ENCODE results near the gene PCCA. TPM values are rescaled to one million over a fixed set of nuclear protein-coding genes. Genes with fewer than 3 reads are reported as not detected.

The PCCA gene
- total and polyA plus RNA-seq, 4 donors: 30.1 to 160 (median 76.3) TPM

DNA sequence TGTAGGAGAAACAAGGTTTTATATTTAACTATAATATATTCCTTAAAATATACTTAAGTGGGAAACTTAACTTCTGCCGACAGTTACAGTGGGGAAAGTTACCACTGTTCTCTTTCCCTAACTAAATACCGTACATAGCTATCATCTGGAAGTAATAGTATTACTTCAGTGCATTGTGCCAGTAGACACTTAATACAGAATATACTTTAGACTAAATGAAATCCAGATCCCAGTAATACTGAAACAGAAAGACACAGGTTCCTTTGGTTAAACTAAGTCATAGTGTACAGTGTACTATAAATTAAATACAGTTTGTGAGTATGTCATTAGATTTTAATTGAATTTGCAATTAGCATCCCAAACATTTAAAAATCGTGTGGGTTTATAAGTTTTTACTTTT lies 107.5 kb downstream of the PCCA start:
- TF ChIP-seq FOXA1 (IDR thresholded peaks at IDR 0.05) (no peak), YY1 (IDR thresholded peaks at IDR 0.05) (no peak), RAD21 (IDR thresholded peaks at IDR 0.05) (no peak), RXRA (IDR thresholded peaks at IDR 0.05) (no peak), JUND (IDR thresholded peaks at IDR 0.05) (no peak), GABPA (IDR thresholded peaks at IDR 0.05 in 1 of 2, conservative IDR thresholded peaks at IDR 0.05 in 1 of 2) (no peak), EGR1 (IDR thresholded peaks at IDR 0.05; ENCODE audit: low read depth in 2 of 2) (no peak), HNF4A (conservative IDR thresholded peaks at IDR 0.05) (no peak), NR2F2 (IDR thresholded peaks at IDR 0.05) (no peak), SP1 (IDR thresholded peaks at IDR 0.05) (no peak), HNF4G (IDR thresholded peaks at IDR 0.05) (no peak), FOXA2 (IDR thresholded peaks at IDR 0.05) (no peak), TAF1 (conservative IDR thresholded peaks at IDR 0.05) (no peak)
- TF ChIP-seq, protein P1, sequence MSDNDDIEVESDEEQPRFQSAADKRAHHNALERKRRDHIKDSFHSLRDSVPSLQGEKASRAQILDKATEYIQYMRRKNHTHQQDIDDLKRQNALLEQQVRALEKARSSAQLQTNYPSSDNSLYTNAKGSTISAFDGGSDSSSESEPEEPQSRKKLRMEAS (IDR thresholded peaks at IDR 0.05): no peak
- TF ChIP-seq, protein P2, sequence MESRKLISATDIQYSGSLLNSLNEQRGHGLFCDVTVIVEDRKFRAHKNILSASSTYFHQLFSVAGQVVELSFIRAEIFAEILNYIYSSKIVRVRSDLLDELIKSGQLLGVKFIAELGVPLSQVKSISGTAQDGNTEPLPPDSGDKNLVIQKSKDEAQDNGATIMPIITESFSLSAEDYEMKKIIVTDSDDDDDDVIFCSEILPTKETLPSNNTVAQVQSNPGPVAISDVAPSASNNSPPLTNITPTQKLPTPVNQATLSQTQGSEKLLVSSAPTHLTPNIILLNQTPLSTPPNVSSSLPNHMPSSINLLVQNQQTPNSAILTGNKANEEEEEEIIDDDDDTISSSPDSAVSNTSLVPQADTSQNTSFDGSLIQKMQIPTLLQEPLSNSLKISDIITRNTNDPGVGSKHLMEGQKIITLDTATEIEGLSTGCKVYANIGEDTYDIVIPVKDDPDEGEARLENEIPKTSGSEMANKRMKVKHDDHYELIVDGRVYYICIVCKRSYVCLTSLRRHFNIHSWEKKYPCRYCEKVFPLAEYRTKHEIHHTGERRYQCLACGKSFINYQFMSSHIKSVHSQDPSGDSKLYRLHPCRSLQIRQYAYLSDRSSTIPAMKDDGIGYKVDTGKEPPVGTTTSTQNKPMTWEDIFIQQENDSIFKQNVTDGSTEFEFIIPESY (IDR thresholded peaks at IDR 0.05): no peak
- TF ChIP-seq, protein P3, sequence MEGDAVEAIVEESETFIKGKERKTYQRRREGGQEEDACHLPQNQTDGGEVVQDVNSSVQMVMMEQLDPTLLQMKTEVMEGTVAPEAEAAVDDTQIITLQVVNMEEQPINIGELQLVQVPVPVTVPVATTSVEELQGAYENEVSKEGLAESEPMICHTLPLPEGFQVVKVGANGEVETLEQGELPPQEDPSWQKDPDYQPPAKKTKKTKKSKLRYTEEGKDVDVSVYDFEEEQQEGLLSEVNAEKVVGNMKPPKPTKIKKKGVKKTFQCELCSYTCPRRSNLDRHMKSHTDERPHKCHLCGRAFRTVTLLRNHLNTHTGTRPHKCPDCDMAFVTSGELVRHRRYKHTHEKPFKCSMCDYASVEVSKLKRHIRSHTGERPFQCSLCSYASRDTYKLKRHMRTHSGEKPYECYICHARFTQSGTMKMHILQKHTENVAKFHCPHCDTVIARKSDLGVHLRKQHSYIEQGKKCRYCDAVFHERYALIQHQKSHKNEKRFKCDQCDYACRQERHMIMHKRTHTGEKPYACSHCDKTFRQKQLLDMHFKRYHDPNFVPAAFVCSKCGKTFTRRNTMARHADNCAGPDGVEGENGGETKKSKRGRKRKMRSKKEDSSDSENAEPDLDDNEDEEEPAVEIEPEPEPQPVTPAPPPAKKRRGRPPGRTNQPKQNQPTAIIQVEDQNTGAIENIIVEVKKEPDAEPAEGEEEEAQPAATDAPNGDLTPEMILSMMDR (IDR thresholded peaks at IDR 0.05; ENCODE audit: low read depth, low read length, missing input control): no peak
- TF ChIP-seq, protein P4, sequence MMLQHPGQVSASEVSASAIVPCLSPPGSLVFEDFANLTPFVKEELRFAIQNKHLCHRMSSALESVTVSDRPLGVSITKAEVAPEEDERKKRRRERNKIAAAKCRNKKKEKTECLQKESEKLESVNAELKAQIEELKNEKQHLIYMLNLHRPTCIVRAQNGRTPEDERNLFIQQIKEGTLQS (IDR thresholded peaks at IDR 0.05): no peak
- TF ChIP-seq, protein P5, sequence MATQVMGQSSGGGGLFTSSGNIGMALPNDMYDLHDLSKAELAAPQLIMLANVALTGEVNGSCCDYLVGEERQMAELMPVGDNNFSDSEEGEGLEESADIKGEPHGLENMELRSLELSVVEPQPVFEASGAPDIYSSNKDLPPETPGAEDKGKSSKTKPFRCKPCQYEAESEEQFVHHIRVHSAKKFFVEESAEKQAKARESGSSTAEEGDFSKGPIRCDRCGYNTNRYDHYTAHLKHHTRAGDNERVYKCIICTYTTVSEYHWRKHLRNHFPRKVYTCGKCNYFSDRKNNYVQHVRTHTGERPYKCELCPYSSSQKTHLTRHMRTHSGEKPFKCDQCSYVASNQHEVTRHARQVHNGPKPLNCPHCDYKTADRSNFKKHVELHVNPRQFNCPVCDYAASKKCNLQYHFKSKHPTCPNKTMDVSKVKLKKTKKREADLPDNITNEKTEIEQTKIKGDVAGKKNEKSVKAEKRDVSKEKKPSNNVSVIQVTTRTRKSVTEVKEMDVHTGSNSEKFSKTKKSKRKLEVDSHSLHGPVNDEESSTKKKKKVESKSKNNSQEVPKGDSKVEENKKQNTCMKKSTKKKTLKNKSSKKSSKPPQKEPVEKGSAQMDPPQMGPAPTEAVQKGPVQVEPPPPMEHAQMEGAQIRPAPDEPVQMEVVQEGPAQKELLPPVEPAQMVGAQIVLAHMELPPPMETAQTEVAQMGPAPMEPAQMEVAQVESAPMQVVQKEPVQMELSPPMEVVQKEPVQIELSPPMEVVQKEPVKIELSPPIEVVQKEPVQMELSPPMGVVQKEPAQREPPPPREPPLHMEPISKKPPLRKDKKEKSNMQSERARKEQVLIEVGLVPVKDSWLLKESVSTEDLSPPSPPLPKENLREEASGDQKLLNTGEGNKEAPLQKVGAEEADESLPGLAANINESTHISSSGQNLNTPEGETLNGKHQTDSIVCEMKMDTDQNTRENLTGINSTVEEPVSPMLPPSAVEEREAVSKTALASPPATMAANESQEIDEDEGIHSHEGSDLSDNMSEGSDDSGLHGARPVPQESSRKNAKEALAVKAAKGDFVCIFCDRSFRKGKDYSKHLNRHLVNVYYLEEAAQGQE (IDR thresholded peaks at IDR 0.05): no peak
- H3K4me3 ChIP-seq (ENCODE audit: low read depth in 1 of 3, low read length in 3 of 3): no peak overlapping the region
- H3K27me3 ChIP-seq (ENCODE audit: control insufficient read depth in 4 of 4, insufficient read depth in 4 of 4, low read length in 3 of 4): no peaks in the 10 kb centered on the region
- no peaks in the 10 kb centered on the region for H3K36me3 ChIP-seq (ENCODE audit: control insufficient read depth in 4 of 4, insufficient read depth in 3 of 4, low read depth in 1 of 4, low read length in 3 of 4)
- DNase-seq (ENCODE audit: low spot score): no peak
- H3K4me1 ChIP-seq (ENCODE audit: control insufficient read depth in 4 of 4, insufficient read depth in 4 of 4, low read length in 3 of 4): peaks cover 0 to 31% (median 26%) of the 10 kb centered on the region in 4 donors
- WGBS: 91% methylated on average over 3 of the region's 3 CpGs
- no peak overlapping the region for H3K27ac ChIP-seq (ENCODE audit: low read depth in 1 of 2, low read length in 2 of 2)
- H3K9me3 ChIP-seq (ENCODE audit: control insufficient read depth in 4 of 4, low read length in 3 of 4): no peaks in the 10 kb centered on the region
- no peak overlapping the region for H3K9ac ChIP-seq (ENCODE audit: low read depth in 1 of 2, low read length in 2 of 2)

Data from liver (tissue), 9 donors.